ENCODE results near the gene RNF157.

RNF157 gene

DNA sequence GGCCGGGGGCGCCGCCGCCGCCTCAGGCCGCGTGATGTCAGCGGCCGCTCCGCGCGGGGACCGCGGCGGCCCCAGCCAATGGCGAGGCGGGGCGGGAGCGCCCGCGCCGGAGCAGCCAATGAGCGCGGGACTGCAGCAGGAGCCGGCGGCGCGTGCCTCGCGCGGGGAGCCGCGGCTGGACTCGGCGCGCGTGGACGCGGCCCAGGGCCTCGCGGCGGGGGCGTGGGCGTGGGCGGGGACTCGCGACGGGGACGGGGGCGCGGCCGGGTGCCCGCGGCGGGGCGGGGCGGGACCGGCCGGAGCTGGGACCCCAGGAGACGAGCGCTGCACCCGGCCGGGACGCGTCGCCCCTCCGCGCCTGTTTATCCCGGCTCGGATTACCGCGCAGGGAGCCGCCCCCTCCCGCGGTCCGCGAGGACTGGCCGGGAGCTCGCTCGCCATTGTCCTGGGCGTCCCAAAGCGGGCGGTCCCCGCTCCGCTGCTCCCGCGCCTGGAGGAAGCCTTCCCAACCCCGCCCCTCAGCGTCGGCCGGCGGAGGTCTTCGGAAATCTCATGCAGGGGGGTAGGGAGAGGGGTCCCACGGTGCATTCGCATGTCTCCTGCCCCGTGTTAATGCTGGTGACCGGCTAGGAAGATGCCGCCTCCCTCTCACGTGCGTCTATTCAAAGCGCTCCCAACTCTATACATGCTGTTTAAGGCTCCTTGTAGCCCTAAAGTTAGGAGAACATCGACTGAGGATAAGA is at the start of gene RNF157:
Gene RNF157, minus strand, starts transcription at position 33 of the 743 bp plus-strand sequence. CDS start 253 bp downstream, outside the sequence.
- peak; percentile 40 for DNase-seq

- DNase-seq = no peak
Measured at GRCh38 chr17:76281573-76282371, 41.5 kb upstream of the RNF157 start.

DNA sequence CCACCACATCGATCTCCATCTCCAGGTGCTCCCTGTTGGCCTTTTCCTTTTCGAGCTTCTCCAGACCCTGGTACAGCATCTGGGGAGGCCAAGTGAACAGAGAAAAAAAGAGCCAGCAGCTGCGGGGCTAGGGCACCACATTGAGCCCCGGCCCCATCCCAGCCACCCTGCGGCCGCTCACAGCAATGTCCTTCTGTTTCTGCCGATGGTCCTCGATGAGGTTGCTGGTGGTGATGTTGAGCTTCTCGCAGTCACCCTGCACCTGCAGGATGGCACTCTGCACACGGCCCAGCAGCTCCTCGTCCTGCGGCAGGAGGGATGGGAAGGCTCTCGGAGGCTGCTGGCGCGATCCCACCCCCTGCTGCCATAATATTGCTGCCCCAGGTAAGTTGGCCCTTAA is 40.4 kb upstream of the RNF157 start:
- DNase-seq = no peak

DNA sequence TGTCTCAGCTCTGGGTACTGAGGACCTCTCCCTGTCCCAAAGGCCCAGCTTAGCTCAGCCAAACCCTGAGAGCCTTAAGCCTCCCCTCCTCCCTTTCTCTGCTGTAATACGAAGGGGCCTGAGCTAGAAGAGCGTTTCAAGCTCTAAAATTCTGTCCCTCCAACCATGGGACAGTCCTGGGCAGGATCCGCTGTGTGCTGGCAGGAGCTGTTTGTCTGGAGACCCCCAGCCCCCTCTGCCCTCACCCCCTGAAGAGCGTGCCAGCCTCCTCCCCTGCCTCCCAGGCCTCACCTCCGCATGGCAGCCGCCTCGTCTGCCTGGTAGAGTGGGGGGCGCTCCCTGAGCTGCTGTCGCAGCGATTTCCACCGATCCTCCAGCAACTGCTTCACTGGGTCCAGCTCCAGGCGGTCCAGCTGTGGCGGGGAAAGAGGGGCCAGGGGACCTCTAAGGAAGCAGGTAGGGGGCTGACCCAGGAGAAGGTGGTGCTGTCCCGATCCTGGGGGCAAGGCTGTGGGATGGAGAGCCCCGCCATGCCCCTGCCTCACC is 39.5 kb upstream of the RNF157 start:
- no peak for DNase-seq

DNA sequence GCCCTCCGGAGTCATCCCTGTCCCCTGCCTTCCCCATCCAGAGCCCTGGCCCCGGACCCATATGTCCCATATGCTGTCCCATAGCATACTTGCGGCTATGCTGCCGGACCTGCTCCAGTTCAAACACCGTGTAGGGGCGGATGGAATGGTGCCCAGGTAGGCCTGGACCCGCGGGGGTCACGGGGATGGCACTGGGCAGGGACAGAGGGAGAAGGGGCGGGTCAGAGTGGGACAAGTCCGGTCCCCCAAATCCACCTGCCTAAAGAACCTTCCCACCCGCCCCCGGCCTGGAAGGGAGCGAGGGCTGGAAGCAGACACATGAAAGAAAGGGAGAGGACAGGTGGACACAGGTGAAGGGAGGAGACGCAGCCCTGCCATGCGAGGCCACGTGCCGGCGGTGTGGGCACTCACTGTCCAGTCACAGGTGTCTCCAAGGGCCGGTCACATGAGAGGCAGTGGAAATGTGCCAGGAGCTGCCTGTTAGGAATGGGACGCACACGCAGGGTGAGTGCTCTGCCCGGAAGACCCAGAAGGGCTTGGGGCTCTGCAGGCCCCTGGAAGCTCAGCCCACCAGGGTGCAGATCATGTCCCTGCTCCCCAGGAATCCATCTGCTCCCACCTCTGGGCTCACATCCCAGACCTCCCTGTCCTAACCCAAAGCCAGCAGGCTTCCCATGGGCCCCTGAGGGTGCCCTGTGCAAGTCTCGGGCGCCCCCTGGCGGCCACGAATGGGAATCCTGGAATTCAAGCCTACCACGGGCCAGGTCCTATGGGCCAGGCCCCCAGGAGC is 38.9 kb upstream of the RNF157 start:
- DNase-seq = peak; percentile 51

- no peak for DNase-seq
Measured at GRCh38 chr17:76278268-76278908, 38.1 kb upstream of the RNF157 start.

- no peak for DNase-seq
Measured at GRCh38 chr17:76277300-76278267, 37.3 kb upstream of the RNF157 start.

DNA sequence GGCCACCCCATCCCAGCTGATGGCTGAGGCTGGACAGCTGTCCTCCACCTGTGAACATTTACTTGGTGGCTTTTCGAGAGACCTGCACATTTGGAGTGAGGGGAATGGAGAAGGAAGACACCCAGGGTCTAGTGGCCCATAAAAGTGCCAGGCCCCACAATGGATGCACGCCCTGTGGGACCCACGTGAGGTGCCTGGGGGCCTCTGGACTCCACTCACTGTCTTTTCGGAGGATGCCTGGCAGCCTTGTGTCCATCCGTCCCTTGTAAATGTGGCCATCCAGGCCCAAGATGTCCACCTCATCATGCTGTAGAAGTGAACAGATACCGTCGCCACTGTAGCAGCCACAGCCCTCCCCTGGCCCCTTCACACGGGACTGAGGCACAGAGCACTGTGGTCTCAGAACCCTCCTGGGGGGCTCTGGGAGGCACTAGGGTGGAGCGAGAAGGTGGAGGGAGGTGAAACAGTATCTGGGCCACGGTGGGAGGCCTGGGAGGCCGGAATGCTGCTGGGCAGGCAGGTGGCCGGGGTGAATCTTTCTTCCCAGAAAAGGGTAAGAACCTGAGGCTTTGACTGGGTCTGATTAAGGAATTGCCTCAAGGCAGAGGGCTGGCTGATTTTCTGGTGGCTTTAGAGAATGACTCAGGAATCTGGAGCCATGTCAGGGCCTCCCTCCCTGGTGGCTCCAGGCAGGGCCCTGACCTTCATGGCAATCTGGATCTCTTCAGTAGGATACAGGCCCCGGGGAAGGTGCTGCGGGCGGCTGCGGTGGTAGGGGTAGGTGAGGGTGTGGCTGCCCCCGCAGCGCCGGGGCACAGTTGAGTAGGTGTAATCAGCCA is 36.4 kb upstream of the RNF157 start:
- no peak for DNase-seq

DNA sequence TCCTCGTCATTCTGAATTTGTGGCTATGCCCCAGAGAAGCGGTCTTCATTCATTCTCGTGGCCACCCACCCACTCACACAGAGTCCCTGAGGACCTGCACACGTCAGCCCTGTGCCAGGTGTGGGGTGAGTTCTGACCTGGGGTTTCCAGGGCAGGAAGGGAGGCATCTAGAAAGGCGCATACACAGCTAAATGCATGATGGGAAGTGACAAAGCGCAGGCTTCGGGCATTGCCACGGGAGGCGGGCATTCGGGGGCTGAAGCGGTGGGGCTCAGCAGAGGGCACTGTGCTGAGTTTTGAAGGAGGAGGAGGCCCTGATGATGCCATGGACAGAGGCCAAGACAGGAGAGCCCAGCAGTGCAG is 35.8 kb upstream of the RNF157 start:
- DNase-seq = no peak

GRCh38 chr17:76275382-76276068 is 35.2 kb upstream of the RNF157 start:
- no peak for DNase-seq

DNA sequence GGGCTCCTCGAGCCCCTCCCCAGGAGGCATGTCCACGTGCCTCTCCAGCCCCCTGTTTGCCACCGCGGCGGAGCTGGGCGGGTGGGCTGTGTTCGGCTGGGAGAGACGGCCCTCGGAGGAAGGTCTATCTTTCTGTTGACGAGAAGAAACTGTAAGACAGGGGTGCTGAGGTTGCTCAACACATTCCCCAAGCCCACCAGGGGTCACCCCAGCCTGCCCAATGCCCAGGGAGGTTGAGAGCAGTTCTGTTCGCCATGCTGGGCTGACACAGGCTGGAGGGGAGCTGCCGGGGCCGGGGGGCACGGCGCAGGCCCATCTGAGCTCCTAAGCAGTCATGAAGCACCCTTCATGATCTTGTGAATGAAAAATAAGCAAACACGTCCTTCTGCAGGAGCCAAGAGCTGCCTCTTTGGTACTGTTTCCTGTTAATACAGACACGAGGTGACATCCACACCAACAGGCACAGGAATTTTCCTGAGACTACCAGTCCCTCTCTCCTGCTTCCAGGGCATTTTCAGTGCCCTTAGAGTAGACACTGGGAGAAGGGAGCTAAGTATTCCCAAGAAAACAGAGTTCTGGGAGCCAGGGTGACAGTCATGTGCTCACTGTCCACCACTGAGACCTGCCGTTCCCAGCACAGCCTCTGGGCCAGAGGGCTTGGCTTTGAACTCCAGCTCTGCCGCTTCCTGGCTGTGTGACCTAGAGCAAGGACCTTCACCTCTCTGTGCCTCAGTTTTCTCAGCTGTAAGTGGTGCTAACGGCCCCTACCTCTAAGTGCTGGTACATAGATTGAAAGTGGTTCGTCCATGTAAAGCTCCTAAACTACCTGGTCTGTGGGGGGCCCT is 34.0 kb upstream of the RNF157 start:
- DNase-seq = no peak

DNA sequence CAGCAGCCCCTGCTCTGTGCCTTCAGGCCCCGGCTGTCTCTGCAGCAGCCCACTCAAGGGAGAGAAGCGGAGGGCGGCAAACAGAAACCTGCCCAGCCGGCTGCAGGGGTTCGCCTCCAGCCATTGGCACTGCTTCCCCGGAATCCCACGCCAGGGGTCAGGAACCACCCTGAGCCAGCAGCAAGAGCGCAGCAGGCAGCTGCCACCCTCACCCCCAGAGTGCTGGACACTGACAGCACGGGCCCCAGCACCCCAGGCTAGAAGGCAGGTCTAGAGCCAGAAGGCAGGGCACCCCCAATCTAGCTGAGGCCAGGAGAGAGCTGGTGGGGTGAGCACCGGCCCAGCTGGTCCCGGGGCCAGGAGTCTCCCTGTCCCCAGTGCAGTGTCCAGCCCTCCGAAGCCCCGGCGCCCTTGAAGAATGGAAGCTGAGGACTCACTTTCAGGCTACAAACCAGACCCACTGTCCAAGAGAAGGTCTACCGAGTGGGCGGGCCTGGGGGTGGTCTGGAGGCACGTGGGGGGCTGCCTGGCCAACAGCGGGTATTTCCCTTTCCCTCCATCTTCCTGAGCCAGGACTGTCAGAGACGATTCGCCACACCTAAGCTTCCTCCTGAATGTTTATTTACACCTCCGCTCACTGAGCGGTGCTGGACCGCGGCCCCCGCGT is 33.3 kb upstream of the RNF157 start:
- DNase-seq = no peak

- DNase-seq = no peak
Measured at GRCh38 chr17:76272541-76273444, 32.5 kb upstream of the RNF157 start.

- DNase-seq = no peak
Measured at GRCh38 chr17:76271669-76272540, 31.6 kb upstream of the RNF157 start.

DNA sequence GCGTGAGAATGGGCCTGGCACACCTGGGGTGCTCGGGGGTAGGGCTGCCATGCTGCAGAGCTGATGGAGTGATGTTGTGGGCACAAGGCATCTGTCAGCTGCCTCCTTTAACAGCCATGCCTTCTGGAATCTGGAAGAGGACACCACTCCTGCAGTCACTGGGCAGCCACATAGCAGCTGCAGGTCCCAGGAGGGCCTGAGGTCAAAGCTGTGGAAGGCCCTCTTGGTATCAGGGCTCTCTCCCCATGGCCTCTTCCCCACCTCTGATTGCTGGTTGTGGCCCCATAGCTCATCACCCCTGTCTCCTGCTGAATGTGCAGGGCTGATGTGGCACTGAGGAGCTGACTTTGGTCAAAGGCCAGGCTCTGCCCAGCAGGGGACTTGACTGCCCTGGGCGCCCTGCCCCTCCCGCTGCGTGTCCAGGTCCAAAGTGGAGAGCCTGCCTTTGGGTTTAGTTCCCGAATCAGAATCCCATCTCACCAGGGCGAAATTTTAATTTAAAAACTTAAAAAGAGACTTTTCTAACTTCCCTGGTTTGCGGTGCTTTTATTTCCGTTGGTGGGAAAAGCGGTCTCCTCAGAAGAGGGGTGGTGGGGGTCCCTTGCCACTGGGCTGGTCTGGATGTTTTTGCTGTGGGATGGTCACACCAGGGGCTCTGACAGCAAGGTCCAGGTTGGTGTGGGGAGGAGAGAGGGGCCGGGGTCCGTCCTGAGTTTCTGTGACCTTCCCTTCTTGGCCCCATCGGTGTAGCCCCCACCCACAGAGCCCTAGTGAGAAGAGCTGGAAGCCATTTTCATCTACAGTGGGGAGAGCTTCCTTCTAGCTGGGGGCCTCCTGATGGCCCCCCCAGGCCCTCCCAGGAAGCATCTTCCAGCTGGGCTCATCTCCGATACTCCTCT is 30.7 kb upstream of the RNF157 start:
- no peak for DNase-seq
